H9 (cell line): ENCODE measurements around the gene UNC5C. TPM values are rescaled to one million over a fixed set of nuclear protein-coding genes. Genes with fewer than 3 reads are reported as not detected.

Source experiments
- DNase-seq: peaks from one replicate; pipeline ENCODE4 v3.0.0-alpha.2; 2017
- H2AFZ ChIP-seq: one replicate; pipeline ENCODE4 v1.6.1; 2013; ENCODE audit warnings: mild to moderate bottlenecking, low read length, control low read depth, moderate library complexity
- H2AK5ac ChIP-seq: 2 replicates; pipeline ENCODE4 v1.6.1; 2013; ENCODE audit warnings: low read length, control low read depth, mixed read lengths; ENCODE audit not compliant: insufficient read length
- H2BK120ac ChIP-seq: one replicate; pipeline ENCODE4 v1.6.1; 2013; ENCODE audit warnings: low read depth, mild to moderate bottlenecking, low read length, control low read depth, inconsistent platforms; ENCODE audit not compliant: poor library complexity, severe bottlenecking
- H2BK12ac ChIP-seq: 2 replicates; pipeline ENCODE4 v1.6.1; 2013; ENCODE audit warnings: low read length, control low read depth, mixed read lengths, low read depth; ENCODE audit not compliant: insufficient read length
- H2BK15ac ChIP-seq: 2 replicates; pipeline ENCODE4 v1.6.1; 2013; ENCODE audit warnings: low read depth, low read length, control low read depth
- H2BK20ac ChIP-seq: one replicate; pipeline ENCODE4 v1.6.1; 2013; ENCODE audit warnings: low read depth, mild to moderate bottlenecking, low read length, control low read depth, inconsistent platforms; ENCODE audit not compliant: poor library complexity, severe bottlenecking
- H2BK5ac ChIP-seq: 2 replicates; pipeline ENCODE4 v1.6.1; 2013; ENCODE audit warnings: low read length, control low read depth, mixed read lengths; ENCODE audit not compliant: insufficient read length
- H3K14ac ChIP-seq: 2 replicates; pipeline ENCODE4 v1.6.1; 2013; ENCODE audit warnings: low read length, control low read depth; ENCODE audit not compliant: insufficient read depth
- H3K18ac ChIP-seq: 2 replicates; pipeline ENCODE4 v1.6.1; 2013; ENCODE audit warnings: low read depth, mild to moderate bottlenecking, mixed read lengths, low read length, control low read depth; ENCODE audit not compliant: insufficient read length
- H3K23ac ChIP-seq: 2 replicates; pipeline ENCODE4 v1.6.1; 2013; ENCODE audit warnings: low read length, control low read depth, mixed read lengths, low read depth; ENCODE audit not compliant: insufficient read length
- H3K23me2 ChIP-seq: 2 replicates; pipeline ENCODE4 v1.6.1; 2013; ENCODE audit warnings: low read depth, mild to moderate bottlenecking, mixed read lengths, low read length, control low read depth; ENCODE audit not compliant: insufficient read length, poor library complexity, severe bottlenecking
- H3K27ac ChIP-seq: 2 replicates; pipeline ENCODE4 v1.5.1; 2013; ENCODE audit warnings: low read length, control low read depth, mixed read lengths, low read depth; ENCODE audit not compliant: insufficient read length
- H3K27me3 ChIP-seq: 2 replicates; pipeline ENCODE4 v1.6.1; 2013; ENCODE audit warnings: low read length, control low read depth, inconsistent platforms; ENCODE audit not compliant: insufficient read depth
- H3K4ac ChIP-seq: 2 replicates; pipeline ENCODE4 v1.6.1; 2013; ENCODE audit warnings: low read depth, mild to moderate bottlenecking, control low read depth, inconsistent platforms, low read length, moderate library complexity
- H3K4me1 ChIP-seq: 2 replicates; pipeline ENCODE4 v1.6.1; 2013; ENCODE audit warnings: low read length, control low read depth, inconsistent platforms; ENCODE audit not compliant: insufficient read depth
- H3K4me2 ChIP-seq: 2 replicates; pipeline ENCODE4 v1.6.1; 2013; ENCODE audit warnings: low read length, control low read depth, mixed read lengths; ENCODE audit not compliant: insufficient read length, insufficient read depth
- H3K56ac ChIP-seq: 2 replicates; pipeline ENCODE4 v1.6.1; 2013; ENCODE audit warnings: low read depth, mild to moderate bottlenecking, mixed read lengths, low read length, control low read depth; ENCODE audit not compliant: insufficient read length
- H3K79me1 ChIP-seq: 2 replicates; pipeline ENCODE4 v1.6.1; 2013; ENCODE audit warnings: low read depth, mild to moderate bottlenecking, moderate library complexity, low read length, control low read depth, inconsistent platforms; ENCODE audit not compliant: insufficient read depth, poor library complexity, severe bottlenecking
- H3K79me2 ChIP-seq: 2 replicates; pipeline ENCODE4 v1.6.1; 2013; ENCODE audit warnings: low read length, control low read depth, inconsistent platforms; ENCODE audit not compliant: insufficient read depth
- H3K9ac ChIP-seq: 2 replicates; pipeline ENCODE4 v1.6.1; 2013; ENCODE audit warnings: low read length, control low read depth, mixed read lengths; ENCODE audit not compliant: insufficient read length; ENCODE audit errors: extremely low read depth
- H3K9me3 ChIP-seq: one replicate; pipeline ENCODE4 v1.6.1; 2013; ENCODE audit warnings: low read depth, low read length, inconsistent platforms; ENCODE audit not compliant: control insufficient read depth
- H3T11ph ChIP-seq: one replicate; pipeline ENCODE4 v1.6.1; 2013; ENCODE audit warnings: mild to moderate bottlenecking, low read length, control low read depth, inconsistent platforms
- H4K20me1 ChIP-seq: one replicate; pipeline ENCODE4 v1.6.1; 2013; ENCODE audit not compliant: control insufficient read depth, insufficient read length, insufficient read depth
- H4K5ac ChIP-seq: 2 replicates; pipeline ENCODE4 v1.6.1; 2013; ENCODE audit warnings: low read depth, mild to moderate bottlenecking, mixed read lengths, low read length, control low read depth; ENCODE audit not compliant: insufficient read length
- H4K8ac ChIP-seq: replicated peaks from 2 replicates; pipeline ENCODE4 v1.6.1; 2013; ENCODE audit warnings: low read length, control low read depth, mixed read lengths, low read depth; ENCODE audit not compliant: insufficient read length
- H4K91ac ChIP-seq: 2 replicates; pipeline ENCODE4 v1.6.1; 2013; ENCODE audit warnings: low read depth, mild to moderate bottlenecking, moderate library complexity, mixed read lengths, low read length, control low read depth; ENCODE audit not compliant: insufficient read length
- H3K27ac Mint-ChIP-seq, 3 experiments: 2 replicates in 2 of 3; 3 replicates in 1 of 3; pipeline ENCODE4 v1.8.0; 2020 to 2021; ENCODE audit warnings: mixed read lengths in 3 of 3, mild to moderate bottlenecking in 1 of 3, moderate library complexity in 1 of 3
- H3K27me3 Mint-ChIP-seq: 2 replicates; pipeline ENCODE4 v1.8.0; 2021; ENCODE audit warnings: low read depth, mild to moderate bottlenecking, moderate library complexity, mixed read lengths
- H3K36me3 Mint-ChIP-seq, 3 experiments: 2 replicates in 2 of 3; 3 replicates in 1 of 3; pipeline ENCODE4 v1.8.0; 2020 to 2021; ENCODE audit warnings: low read depth in 3 of 3, mixed read lengths in 3 of 3; ENCODE audit not compliant: insufficient read depth in 1 of 3
- H3K4me1 Mint-ChIP-seq, 2 experiments: 2 replicates each; pipeline ENCODE4 v1.8.0; 2020; ENCODE audit warnings: mixed read lengths in 2 of 2
- H3K4me3 Mint-ChIP-seq, 2 experiments: 2 replicates in 1 of 2; 3 replicates in 1 of 2; pipeline ENCODE4 v1.8.0; 2020 to 2021; ENCODE audit warnings: mild to moderate bottlenecking in 2 of 2, mixed read lengths in 2 of 2, moderate library complexity in 1 of 2
- H3K9me3 Mint-ChIP-seq, 2 experiments: 2 replicates in 1 of 2; 3 replicates in 1 of 2; pipeline ENCODE4 v1.8.0; 2020; ENCODE audit warnings: mild to moderate bottlenecking in 2 of 2, mixed read lengths in 2 of 2, moderate library complexity in 1 of 2
- CTCF ChIP-seq: fragments of 200-600 bp; sonication (generic); conservative IDR thresholded peaks from 3 replicates; pipeline ENCODE4 v1.8.0; 2021; ENCODE audit warnings: antibody characterized with exemption, mild to moderate bottlenecking
- WGBS: extraction: QIAGEN DNeasy Blood & Tissue Kit; methylation state at CpG from one replicate; pipeline ENCODE4 v1.1.7; 2013; ENCODE audit warnings: missing lambda C conversion rate, low lambda C conversion rate, mixed read lengths; ENCODE audit not compliant: insufficient read length; ENCODE audit errors: extremely low coverage; 5-methylcytosine and 5-hydroxymethylcytosine counted together
- total RNA-seq: library from RNA; stranded (reverse); gene quantifications from 2 replicates; pipeline ENCODE4 v1.2.1, GENCODE V29; 2021

UNC5C gene
- total RNA-seq, 1 experiment from 2014 or later = not detected

- Mint-ChIP-seq H3K4me1 (peaks cover 6 to 8% of the 10 kb centered on the region in 2 experiments; a peak in 3 of 4 replicates), H3K27me3 (no peaks in the 10 kb centered on the region), H3K36me3 (peaks cover 3 to 5% (median 5%) of the 10 kb centered on the region in 3 experiments; a peak in 5 of 7 replicates), H3K27ac (no peak overlapping the region), H3K4me3 (no peak overlapping the region), H3K9me3 (peaks cover 5 to 8% of the 10 kb centered on the region in 2 experiments)
- Histone ChIP-seq H3K4me1 (no peaks in the 10 kb centered on the region), H2BK5ac (no peak overlapping the region), H3K23ac (no peak overlapping the region), H2AFZ (no peak overlapping the region), H3K9ac (no peak overlapping the region), H3K27ac (no peak overlapping the region), H4K5ac (no peak overlapping the region), H3K27me3 (no peaks in the 10 kb centered on the region), H3K4me2 (no peak overlapping the region), H3K79me2 (no peaks in the 10 kb centered on the region), H4K8ac (no peak overlapping the region), H3K14ac (no peak overlapping the region), H2BK15ac (no peak overlapping the region), H3K56ac (no peak overlapping the region), H4K91ac (no peak overlapping the region), H3K79me1 (no peaks in the 10 kb centered on the region), H3K23me2 (no peaks in the 10 kb centered on the region), H2BK20ac (no peak overlapping the region), H3T11ph (no peak overlapping the region), H3K4ac (no peak overlapping the region), H2AK5ac (no peak overlapping the region), H2BK120ac (no peak overlapping the region), H4K20me1 (no peaks in the 10 kb centered on the region), H3K18ac (no peak overlapping the region), H3K9me3 (no peaks in the 10 kb centered on the region), H2BK12ac (no peak overlapping the region)
- WGBS = no CpG with 5 or more reads among the region's 1 CpG
- no peak for DNase-seq
- no peak for TF ChIP-seq CTCF
These were observed 260.2 kb downstream of the UNC5C start for GRCh38 chr4:95288552-95288951.
